M059J (cell line): ENCODE measurements around the gene HPCAL4. TPM values are rescaled to one million over a fixed set of nuclear protein-coding genes. Genes with fewer than 3 reads are reported as not detected.

ENCODE experiments used
- DNase-seq: peaks from one replicate; pipeline ENCODE4 v3.0.0-alpha.2; 2012; ENCODE audit warnings: low read depth
- total RNA-seq: library from RNA; depleted of rRNA; stranded (reverse); fragments of >200 nt; shearing (Covaris generic); gene quantifications from 2 replicates; pipeline ENCODE4 v1.2.3, GENCODE V29; 2014; rRNA removed

HPCAL4 gene
- 1.0 and 1.1 TPM in 2 replicates for total RNA-seq

DNA sequence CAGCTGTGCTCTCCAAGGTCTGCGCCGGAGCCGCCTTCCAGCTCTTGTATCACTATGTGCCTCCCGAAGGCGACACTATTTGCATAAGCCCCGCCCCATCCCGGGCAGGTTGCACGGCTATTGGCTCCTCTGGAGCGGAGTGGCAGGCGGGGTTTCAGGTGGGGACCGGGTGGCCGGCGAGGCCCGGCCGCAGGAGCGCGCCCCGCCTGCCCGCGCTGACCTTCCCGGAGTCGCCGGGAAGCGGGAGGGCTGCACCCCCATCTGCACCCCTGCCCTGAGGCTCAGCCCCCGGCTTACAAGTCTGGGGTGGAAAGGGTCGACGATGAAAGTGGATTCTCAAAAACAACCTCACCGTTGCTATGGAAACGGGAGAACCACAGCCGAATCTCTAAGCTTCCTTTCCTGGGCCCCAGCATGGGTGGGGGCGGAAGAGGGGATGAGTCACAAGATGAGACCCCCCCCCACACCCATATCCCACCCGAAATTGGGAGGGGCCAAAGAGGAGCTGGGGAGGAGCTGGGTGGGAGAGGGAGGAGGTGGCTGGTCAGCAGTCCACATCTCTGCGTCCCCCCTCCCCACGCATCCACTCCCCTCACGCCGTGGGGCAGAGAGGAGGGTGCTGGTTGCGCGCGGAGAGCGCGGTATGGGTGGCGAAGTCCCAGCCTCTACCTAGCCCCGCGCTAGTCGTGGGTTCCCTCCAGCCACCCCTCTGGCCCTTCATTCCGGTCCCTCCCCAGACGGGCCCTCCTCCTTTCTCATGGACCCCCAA, at the start of gene HPCAL4:
HPCAL4 (minus strand) TSS at position 51 of the 769 bp plus-strand sequence. CDS start 6,830 bp downstream, outside the sequence.
- peak; percentile 92 for DNase-seq

- peak; percentile 86 for DNase-seq
Measured at GRCh38 chr1:39738622-39739366, 47.6 kb upstream of the HPCAL4 start, which contains the start of gene PPIE. PPIE (plus strand) TSS chr1:39738882; CDS start chr1:39738901, 19 bp downstream.

- peak; percentile 73 for DNase-seq
Measured at GRCh38 chr1:39737546-39738169, 46.4 kb upstream of the HPCAL4 start.

GRCh38 chr1:39735731-39736130, 44.5 kb upstream of the HPCAL4 start:
- DNase-seq = peak; percentile 90

DNA sequence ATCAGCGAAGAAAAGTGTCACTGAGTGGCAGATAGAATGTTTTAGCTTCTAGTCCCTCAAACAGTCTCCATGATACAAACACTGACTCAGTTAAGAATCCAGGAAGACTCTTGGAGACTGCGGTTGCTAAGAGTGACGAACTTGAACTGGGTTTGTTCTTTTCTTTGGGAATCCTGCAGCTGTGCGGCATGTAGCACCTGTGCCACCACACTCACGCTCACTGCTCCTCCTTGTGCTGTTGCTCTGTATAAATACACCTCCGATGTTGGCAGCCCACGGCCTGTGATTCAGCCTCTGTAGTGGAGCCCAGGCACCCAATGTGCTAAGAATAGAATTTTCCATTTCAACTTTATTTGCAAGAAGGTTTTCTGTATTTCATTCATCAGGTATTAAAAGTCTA, 41.9 kb upstream of the HPCAL4 start:
- DNase-seq = peak; percentile 74

- DNase-seq = peak; percentile 37
Measured at GRCh38 chr1:39732730-39733129, 41.5 kb upstream of the HPCAL4 start.

DNA sequence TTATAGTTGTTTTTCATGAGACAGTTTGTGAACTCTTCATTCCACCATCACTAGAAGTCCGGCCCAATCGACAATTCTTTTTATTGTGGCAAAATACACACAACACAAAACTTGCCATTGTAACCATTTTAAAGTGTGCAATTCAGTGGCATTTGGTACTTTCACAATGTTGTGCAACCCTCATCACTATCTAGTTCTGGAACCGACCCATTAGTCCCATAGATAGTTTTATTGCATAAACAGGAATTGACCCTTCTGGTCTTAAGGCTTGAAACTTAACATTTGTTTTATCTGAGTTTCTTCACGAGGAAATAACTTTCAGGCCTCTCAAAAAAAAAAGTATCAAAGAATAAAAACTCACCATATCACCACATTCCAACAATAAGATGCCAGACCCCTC, 38.6 kb upstream of the HPCAL4 start:
- no peak for DNase-seq

GRCh38 chr1:39729030-39729429, 37.8 kb upstream of the HPCAL4 start:
- DNase-seq = peak; percentile 37

- DNase-seq = no peak
Measured at GRCh38 chr1:39727932-39728317, 36.7 kb upstream of the HPCAL4 start.

- DNase-seq = no peak
Measured at GRCh38 chr1:39727221-39727931, 36.1 kb upstream of the HPCAL4 start.

- no peak for DNase-seq
Measured at GRCh38 chr1:39726600-39726999, 35.4 kb upstream of the HPCAL4 start.

DNA sequence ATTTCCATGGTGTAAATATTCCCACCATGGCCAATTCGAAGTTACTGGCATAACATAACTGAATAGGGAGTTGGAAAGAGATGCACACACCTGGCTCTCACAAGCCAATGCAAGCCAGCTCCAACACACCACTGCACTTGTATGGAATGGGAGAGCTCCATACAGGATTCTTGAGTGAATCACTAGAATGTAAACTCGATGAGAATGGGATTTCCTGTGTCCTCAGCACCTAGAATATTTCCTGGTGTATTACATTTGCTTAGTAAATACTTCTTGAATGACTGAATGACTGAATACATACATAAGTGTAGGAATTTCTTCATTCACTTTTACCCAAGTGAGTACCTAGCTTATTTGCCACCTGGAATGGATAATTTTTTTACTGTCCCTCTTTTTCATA, 31.3 kb upstream of the HPCAL4 start:
- DNase-seq = no peak

DNA sequence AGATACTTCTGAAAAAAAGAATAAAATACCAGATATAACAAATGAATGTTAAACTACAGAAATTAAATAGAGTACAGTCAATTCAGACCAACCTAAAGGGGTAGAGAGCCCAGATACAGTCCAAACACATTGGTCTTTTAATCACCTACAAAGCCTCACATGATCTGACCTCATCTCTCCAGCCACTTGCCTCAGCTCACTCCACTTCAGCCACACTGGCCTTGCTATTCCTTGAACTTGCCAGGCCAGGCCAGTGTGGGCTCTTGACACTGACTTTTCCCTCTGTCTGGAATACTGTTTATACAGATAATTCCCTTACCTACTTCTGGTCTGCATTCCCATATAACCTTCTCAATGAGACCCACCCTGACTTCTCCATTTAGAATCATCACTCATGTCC, 30.4 kb upstream of the HPCAL4 start:
- no peak for DNase-seq

DNA sequence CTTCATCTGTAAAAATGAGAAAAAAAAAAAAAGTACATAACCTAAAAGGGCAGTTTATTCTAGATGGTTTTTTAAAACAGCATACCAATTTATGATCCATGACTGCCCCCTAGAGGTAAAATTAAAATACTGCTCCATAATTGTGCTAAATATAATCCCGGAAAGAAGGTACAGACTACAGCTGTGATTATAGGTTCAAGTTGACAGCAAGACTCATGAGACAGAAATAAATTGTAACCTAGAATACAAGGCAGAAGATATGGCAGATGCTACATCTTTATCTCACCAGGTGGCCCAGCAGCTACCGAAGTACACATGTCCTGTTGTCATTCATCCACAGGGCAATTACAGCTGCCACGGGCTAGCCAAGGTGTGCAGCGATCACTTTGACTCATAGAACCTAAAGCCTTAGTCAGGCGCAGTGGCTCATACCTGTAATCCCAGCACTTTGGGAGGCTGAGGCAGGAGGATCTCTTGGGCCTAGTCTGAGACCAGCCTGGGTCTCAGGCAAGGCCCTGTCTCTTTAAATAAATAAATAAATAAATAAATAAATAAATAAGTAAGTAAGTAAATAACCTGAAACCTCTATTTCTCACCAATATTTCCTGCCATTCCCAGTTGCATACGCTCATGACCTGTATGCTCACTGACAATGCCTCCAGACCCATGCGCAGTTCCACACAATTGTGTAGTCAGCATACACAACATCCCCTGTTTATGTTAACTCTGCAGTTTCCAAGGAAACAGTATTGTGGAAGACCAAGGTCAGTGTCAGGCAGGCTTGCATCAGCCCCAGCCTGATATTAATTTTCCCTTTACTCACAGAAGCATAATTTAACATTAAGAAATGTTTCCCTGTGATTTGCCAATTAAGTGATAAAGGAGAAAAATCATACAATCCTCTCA, 29.1 kb upstream of the HPCAL4 start:
- peak; percentile 68 for DNase-seq

DNA sequence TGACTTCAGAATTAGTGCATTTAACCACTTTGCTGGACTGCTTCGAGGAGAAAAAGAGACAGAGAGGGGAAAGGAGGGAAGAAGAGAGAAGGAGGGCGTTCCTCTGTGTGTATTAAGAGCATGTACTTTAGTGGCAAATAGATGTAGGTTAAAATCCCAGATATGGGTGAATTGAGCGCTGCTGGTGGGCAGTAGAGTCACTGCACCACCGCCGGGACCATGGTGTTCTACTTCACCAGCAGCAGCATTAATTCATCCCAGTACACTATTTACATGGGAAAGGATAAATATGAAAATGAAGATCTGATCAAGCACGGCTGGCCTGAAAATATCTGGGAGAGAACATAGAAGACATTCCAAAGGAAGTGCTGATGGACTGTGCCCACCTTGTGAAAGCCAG, 26.6 kb upstream of the HPCAL4 start:
- DNase-seq = no peak

DNA sequence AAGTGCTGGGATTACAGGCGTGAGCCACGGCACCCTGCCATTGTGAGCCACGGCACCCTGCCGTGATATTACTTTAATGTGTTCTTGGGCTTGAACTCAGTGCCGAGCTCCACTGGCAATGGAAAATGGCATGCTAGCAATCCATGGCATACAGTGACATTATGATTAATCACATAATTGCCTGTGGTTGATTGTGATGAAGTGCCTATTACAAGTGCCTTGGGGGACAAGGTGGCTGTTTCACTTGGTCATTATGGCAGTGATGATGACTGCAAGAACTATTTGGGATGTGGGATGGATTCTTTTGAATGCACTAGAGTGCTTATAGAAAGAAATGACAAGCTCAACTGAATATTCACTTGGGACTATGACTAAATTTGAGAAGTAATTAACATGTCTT, 22.3 kb upstream of the HPCAL4 start:
- DNase-seq = no peak

DNA sequence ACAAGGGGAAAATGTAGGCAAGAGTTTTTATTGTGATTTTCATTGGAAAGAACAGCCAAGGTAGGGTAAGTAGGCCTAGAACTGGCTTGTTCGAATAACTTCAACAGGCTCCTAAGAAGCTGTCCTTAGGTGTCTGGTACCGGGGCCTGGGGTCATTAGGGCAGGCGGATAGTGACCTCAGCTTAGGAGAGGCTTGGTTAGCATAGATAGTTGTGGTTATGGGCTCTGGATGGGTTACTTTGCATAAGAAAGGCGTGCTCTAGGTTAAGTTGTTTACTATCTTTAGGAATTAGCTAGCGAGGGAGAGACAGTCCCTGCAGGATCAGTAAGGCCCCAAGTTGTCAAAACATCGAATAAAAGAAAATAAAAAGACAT, 20.7 kb upstream of the HPCAL4 start:
- no peak for DNase-seq

DNA sequence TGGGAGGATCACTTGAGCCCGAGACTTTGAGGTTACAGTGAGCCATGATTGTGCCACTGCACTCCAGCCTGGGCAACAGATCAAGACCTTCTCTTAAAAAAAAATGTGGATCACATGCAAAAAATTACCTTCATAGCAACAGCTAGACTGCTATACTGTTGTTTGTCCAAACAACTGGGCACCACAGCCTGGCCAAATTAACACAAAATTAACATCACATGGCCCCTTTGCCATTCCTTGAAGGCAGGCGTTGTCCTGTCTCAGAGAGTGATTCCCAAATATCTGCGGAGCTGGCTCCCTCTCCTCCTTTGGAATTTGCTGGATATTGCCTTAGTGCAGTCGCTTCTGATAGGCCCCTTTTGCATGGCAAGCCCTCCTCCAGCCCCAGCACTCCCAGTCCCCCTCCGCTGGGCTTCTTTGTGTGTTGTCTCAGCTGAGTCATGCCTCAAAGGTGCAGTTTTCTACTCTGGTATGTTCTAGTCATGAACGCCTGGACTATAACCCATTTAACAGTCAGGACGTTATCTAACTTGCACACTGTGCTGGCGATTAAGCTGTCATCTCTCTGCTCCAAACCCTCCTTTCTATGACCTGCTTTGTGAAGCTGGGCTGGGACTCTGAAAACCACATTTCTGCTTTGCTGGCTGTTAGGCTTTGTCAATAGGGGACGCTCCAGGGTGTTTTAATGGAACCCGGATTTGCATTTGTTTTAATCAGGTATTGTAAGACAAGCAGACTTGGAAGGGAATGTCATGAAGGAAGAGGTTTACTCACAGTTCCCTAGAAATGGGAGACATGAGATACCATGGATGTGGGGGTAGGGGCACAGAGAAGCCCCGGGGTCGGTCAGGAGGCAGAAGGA, 20.1 kb upstream of the HPCAL4 start:
- DNase-seq = no peak

GRCh38 chr1:39707506-39707905, 16.3 kb upstream of the HPCAL4 start:
- no peak for DNase-seq

DNA sequence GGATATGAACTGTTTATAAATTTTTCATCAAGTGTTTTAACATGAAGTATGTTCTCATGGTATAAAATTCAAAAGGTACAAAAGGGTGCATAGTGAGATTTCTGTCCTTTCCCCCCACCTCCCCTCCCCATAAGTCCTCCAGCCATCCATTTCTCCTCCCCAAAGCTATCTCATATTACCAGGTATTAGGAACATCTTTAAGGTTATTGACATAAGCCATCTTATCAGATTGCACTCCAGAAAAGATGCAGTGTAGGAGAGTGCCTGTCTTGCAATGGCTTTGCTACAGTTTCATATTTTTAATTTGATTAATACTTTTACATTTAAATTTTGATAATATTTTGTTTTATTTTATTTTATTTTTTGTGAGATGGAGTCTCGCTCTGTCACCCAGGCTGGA, 13.5 kb upstream of the HPCAL4 start:
- no peak for DNase-seq
